SK-N-SH treated with all-trans-retinoic acid at 6 μM for 48 hours (cell line): Measurements from ENCODE around the gene EFNA3.

Source experiments
- ATAC-seq: fragments of 200-7000 bp; cut with Tn5 transposase; 3 replicates; pipeline ENCODE4 v1.9.1; 2020; ENCODE audit warnings: mild to moderate bottlenecking, moderate library complexity
- BACH2 ChIP-seq: fragments of 250-450 bp; sonication (Bioruptor Pico); IDR thresholded peaks from 2 replicates; pipeline ENCODE4 v1.9.0; 2021; ENCODE audit warnings: mild to moderate bottlenecking, borderline replicate concordance
- CSDC2 ChIP-seq: fragments of 250-450 bp; sonication (Bioruptor Pico); IDR thresholded peaks from 2 replicates; pipeline ENCODE4 v1.5.0; 2020; ENCODE audit warnings: mild to moderate bottlenecking, moderate library complexity
- ESRRG ChIP-seq: fragments of 250-450 bp; sonication (Bioruptor Pico); IDR thresholded peaks from 2 replicates; pipeline ENCODE4 v1.6.1; 2021; ENCODE audit warnings: mild to moderate bottlenecking
- GLIS3 ChIP-seq: fragments of 250-450 bp; sonication (Bioruptor Pico); IDR thresholded peaks from 2 replicates; pipeline ENCODE4 v1.5.0; 2020; ENCODE audit warnings: mild to moderate bottlenecking, moderate library complexity
- OSR1 ChIP-seq: fragments of 250-450 bp; sonication (Bioruptor Pico); IDR thresholded peaks from 2 replicates; pipeline ENCODE4 v1.8.0; 2022; ENCODE audit warnings: moderate library complexity, mild to moderate bottlenecking, inconsistent platforms
- PATZ1 ChIP-seq: fragments of 250-450 bp; sonication (Bioruptor Pico); IDR thresholded peaks from 2 replicates; pipeline ENCODE4 v1.8.0; 2020; ENCODE audit warnings: mild to moderate bottlenecking, moderate library complexity, borderline replicate concordance
- POU6F1 ChIP-seq: fragments of 250-450 bp; sonication (Bioruptor Pico); IDR thresholded peaks from 2 replicates; pipeline ENCODE4 v1.8.0; 2021; ENCODE audit warnings: low read depth, mild to moderate bottlenecking, moderate library complexity, borderline replicate concordance
- RARB ChIP-seq: fragments of 250-450 bp; sonication (Bioruptor Pico); IDR thresholded peaks from 2 replicates; pipeline ENCODE4 v1.8.0; 2021; ENCODE audit warnings: mild to moderate bottlenecking, moderate library complexity
- SNAI2 ChIP-seq: fragments of 250-450 bp; sonication (Bioruptor Pico); IDR thresholded peaks from 2 replicates; pipeline ENCODE4 v1.5.0; 2020; ENCODE audit warnings: mild to moderate bottlenecking, moderate library complexity
- TCF4 ChIP-seq: fragments of 250-450 bp; sonication (Bioruptor Pico); IDR thresholded peaks from 2 replicates; pipeline ENCODE4 v1.8.0; 2021; ENCODE audit warnings: mild to moderate bottlenecking, moderate library complexity, borderline replicate concordance
- TOX ChIP-seq: fragments of 250-450 bp; sonication (Bioruptor Pico); IDR thresholded peaks from 2 replicates; pipeline ENCODE4 v1.8.0; 2021; ENCODE audit warnings: mild to moderate bottlenecking, moderate library complexity, borderline replicate concordance
- TSHZ2 ChIP-seq: fragments of 250-450 bp; sonication (Bioruptor Pico); IDR thresholded peaks from 2 replicates; pipeline ENCODE4 v1.5.0; 2020; ENCODE audit warnings: mild to moderate bottlenecking, moderate library complexity
- ZC3H10 ChIP-seq: fragments of 250-450 bp; sonication (Bioruptor Pico); IDR thresholded peaks from 2 replicates; pipeline ENCODE4 v1.5.1; 2021; ENCODE audit warnings: mild to moderate bottlenecking, moderate library complexity
- ZFP30 ChIP-seq: fragments of 450-650 bp; formaldehyde crosslinking; IDR thresholded peaks from 2 replicates; pipeline ENCODE4 v1.5.0; 2022; ENCODE audit warnings: mild to moderate bottlenecking, moderate library complexity
- ZNF70 ChIP-seq: fragments of 450-650 bp; formaldehyde crosslinking; IDR thresholded peaks from 2 replicates; pipeline ENCODE4 v1.5.0; 2020; ENCODE audit warnings: mild to moderate bottlenecking, moderate library complexity
- ZNF8 ChIP-seq: fragments of 450-650 bp; formaldehyde crosslinking; IDR thresholded peaks from 2 replicates; pipeline ENCODE4 v1.5.0; 2020; ENCODE audit warnings: mild to moderate bottlenecking, moderate library complexity

EFNA3 gene

GRCh38 chr1:155083052-155083541 lies 4.5 kb downstream of the EFNA3 start (continued):
- TF ChIP-seq ZNF8, result no peak

- TF ChIP-seq ZC3H10 (CRISPR knock-in tag), result no peak
- peak; percentile 8 for ATAC-seq
Measured at GRCh38 chr1:155083865-155084721, 5.5 kb downstream of the EFNA3 start.

GRCh38 chr1:155084722-155085503 lies 6.3 kb downstream of the EFNA3 start:
- no peak for TF ChIP-seq CSDC2 (CRISPR knock-in tag)
- no peak for TF ChIP-seq TOX (CRISPR knock-in tag)
- TF ChIP-seq ZNF70 (CRISPR knock-in tag), result no peak
- no peak for TF ChIP-seq OSR1 (CRISPR knock-in tag)
- no peak for TF ChIP-seq SNAI2 (CRISPR knock-in tag)
- TF ChIP-seq TSHZ2, result no peak
- peak; percentile 86 for ATAC-seq

- peak; percentile 33 for ATAC-seq
- TF ChIP-seq ZFP30 (CRISPR knock-in tag) (no peak), TCF4 (CRISPR knock-in tag) (no peak), ZC3H10 (CRISPR knock-in tag) (no peak), BACH2 (CRISPR knock-in tag) (no peak), RARB (CRISPR knock-in tag) (no peak), ESRRG (CRISPR knock-in tag) (no peak)
Measured at GRCh38 chr1:155085504-155086127, 7.0 kb downstream of the EFNA3 start.

- peak; percentile 46 for ATAC-seq
Measured at GRCh38 chr1:155086128-155086741, 7.6 kb downstream of the EFNA3 start.

More at GRCh38 chr1:155086128-155086741, 7.6 kb downstream of the EFNA3 start:
- TF ChIP-seq POU6F1 (no peak), TOX (CRISPR knock-in tag) (no peak), GLIS3 (CRISPR knock-in tag) (no peak), OSR1 (CRISPR knock-in tag) (no peak), RARB (CRISPR knock-in tag) (no peak), PATZ1 (CRISPR knock-in tag) (no peak), ZC3H10 (CRISPR knock-in tag) (no peak)
